Retinal pigment epithelial cell (primary cell): ENCODE measurements around the gene FBLN5.

ENCODE experiments used
- DNase-seq: peaks from one replicate; pipeline ENCODE4 v3.0.0-alpha.2; 2010; ENCODE audit warnings: low read depth
- H3K4me3 ChIP-seq: 2 replicates; pipeline ENCODE4 v1.5.1; 2011; ENCODE audit warnings: mild to moderate bottlenecking, low read length, control low read depth, moderate library complexity
- TF ChIP-seq, protein P1 (sequence below): conservative IDR thresholded peaks from 2 replicates; pipeline ENCODE4 v1.5.1; 2011; ENCODE audit warnings: low read depth, low read length, control low read depth, inconsistent platforms

Gene FBLN5

GRCh38 chr14:91878274-91878673, 69.2 kb downstream of the FBLN5 start:
- TF ChIP-seq, protein P1, sequence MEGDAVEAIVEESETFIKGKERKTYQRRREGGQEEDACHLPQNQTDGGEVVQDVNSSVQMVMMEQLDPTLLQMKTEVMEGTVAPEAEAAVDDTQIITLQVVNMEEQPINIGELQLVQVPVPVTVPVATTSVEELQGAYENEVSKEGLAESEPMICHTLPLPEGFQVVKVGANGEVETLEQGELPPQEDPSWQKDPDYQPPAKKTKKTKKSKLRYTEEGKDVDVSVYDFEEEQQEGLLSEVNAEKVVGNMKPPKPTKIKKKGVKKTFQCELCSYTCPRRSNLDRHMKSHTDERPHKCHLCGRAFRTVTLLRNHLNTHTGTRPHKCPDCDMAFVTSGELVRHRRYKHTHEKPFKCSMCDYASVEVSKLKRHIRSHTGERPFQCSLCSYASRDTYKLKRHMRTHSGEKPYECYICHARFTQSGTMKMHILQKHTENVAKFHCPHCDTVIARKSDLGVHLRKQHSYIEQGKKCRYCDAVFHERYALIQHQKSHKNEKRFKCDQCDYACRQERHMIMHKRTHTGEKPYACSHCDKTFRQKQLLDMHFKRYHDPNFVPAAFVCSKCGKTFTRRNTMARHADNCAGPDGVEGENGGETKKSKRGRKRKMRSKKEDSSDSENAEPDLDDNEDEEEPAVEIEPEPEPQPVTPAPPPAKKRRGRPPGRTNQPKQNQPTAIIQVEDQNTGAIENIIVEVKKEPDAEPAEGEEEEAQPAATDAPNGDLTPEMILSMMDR: no peak
- DNase-seq: no peak
- H3K4me3 ChIP-seq: no peak overlapping the region

GRCh38 chr14:91877376-91877915, 70.0 kb downstream of the FBLN5 start:
- TF ChIP-seq, protein P1: no peak
- no peak overlapping the region for H3K4me3 ChIP-seq
- DNase-seq: no peak

- no peak for DNase-seq
- no peak overlapping the region for H3K4me3 ChIP-seq
- TF ChIP-seq, protein P1: peak; percentile 5
Measured at GRCh38 chr14:91876492-91876891, 71.0 kb downstream of the FBLN5 start.

- no peak for DNase-seq
- TF ChIP-seq, protein P1: no peak
- H3K4me3 ChIP-seq: no peak overlapping the region
Measured at GRCh38 chr14:91875525-91876286, 71.8 kb downstream of the FBLN5 start.

GRCh38 chr14:91873471-91874415, 73.8 kb downstream of the FBLN5 start:
- no peak overlapping the region for H3K4me3 ChIP-seq
- TF ChIP-seq, protein P1: no peak

DNA sequence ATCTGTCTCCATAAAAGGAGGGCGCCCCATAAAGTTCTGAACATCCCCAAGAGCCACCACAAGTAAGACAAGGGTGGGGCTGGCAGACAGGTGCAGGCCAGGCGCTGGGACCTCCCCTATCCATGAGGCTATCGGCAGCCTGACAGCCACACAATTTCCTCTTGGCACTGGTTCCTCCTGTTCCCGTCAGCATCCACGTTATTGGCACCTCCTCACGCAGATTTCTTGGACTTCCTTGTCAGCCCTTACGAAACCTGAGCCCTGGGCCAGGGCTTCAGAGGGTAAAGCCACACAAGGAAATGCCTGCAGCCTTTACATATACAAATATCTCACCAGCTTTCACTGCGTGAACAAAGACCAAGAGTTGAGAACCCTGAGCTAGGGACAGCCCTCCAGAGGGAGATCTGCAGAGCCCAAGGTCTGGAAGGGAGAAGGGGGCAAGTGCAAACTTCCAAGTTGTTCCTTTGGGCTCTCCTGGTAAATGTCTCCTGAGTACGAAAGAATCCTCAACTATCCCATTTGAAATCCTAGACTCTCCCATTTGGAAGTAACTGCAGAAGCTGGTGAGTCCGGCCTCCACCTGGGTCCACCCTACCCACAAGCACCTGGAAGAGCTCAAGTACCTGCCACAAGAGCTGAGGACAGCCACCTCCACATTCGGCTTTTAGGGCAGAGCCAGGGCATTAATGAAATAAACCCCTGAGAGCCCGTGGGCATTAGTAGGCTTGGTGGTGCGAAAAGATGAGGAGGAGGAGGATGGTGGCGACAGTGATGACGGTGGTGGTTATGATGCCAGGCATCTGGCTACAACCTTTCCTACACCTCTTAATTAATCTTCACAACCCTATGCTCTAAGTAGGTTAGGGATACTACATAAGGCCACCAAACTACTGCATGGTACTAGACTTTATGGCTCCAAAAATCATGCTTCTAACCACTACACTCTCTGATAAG, 74.7 kb downstream of the FBLN5 start:
- H3K4me3 ChIP-seq: no peak overlapping the region
- TF ChIP-seq, protein P1: no peak
- DNase-seq: no peak

More at GRCh38 chr14:91873471-91874415, 73.8 kb downstream of the FBLN5 start:
- DNase-seq: no peak
